GM18517 (cell line): Measurements from ENCODE around the gene PLAC8.
"Not testable (repeated sequence)": the region's sequence is repeated elsewhere in the genome, so short reads cannot be mapped to it uniquely, and the experiment has no call there.

ENCODE experiments used
- ATAC-seq: cut with Tn5 transposase; IDR thresholded peaks from one replicate; pipeline ENCODE4 v1.9.1; 2021; ENCODE audit warnings: mild to moderate bottlenecking, moderate library complexity; ENCODE audit not compliant: unreplicated experiment

The PLAC8 gene

GRCh38 chr4:83074086-83074704, 40.3 kb downstream of the PLAC8 start:
- peak; percentile 95 for ATAC-seq

GRCh38 chr4:83071116-83071515, 43.4 kb downstream of the PLAC8 start:
- no peak for ATAC-seq

- ATAC-seq: no peak
Observed at GRCh38 chr4:83067058-83067639, 47.4 kb downstream of the PLAC8 start.

GRCh38 chr4:83065266-83065665, 49.3 kb downstream of the PLAC8 start:
- ATAC-seq: no peak

DNA sequence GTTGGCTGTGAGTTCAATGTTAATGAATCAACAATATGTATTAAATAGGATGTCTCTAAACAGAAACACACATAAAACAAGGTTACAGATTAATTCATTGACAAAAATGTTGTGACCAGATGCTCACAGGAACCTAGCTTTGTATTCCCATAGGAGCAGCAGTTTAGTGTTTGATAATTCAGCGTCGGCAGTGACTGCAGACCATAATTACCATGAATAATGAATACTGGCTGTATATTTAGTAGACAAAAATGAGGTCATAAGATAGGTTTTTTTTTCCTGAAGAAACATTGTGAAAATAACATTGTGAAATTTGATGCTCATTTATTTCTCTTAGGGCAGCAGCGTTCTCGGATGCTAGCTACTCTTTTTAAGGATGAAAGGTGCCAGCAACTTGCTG, 51.8 kb downstream of the PLAC8 start:
- ATAC-seq: no peak

DNA sequence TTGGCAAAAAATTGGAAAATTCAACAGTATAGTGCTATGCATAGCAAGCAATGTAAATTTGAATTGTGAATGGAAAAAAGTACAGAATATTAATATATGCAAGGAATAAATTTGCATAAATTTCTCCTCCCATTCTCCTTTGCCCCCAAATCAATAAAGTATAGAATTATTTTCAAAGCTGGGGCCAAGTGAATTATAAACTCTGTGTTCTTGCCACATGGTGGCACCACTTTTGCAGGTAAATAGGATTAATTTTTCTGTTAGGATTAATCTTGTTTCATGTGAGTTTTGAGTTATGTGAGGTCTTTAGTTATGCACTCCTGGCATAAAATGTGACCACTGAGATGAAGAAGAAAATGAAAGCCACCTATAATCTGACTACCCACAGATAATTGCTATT, 59.6 kb downstream of the PLAC8 start:
- ATAC-seq: no peak

DNA sequence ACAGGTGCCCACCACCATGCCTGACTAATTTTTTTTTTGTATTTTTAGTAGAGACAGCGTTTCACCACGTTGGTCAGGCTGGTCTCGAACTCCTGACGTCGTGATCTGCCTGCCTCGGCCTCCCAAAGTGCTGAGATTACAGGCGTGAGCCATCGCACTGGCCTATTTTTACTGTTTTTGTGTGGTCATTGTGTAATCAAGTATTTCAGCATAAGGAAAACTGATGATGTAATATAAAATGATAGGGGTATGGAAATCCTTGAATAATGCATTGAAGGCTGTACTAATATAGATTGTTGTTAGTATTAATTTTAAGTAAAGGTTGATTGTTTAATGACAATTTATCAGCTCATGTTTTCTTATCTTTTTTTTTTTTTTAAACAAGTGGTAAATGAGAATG, 65.7 kb downstream of the PLAC8 start:
- ATAC-seq: not testable (repeated sequence)

DNA sequence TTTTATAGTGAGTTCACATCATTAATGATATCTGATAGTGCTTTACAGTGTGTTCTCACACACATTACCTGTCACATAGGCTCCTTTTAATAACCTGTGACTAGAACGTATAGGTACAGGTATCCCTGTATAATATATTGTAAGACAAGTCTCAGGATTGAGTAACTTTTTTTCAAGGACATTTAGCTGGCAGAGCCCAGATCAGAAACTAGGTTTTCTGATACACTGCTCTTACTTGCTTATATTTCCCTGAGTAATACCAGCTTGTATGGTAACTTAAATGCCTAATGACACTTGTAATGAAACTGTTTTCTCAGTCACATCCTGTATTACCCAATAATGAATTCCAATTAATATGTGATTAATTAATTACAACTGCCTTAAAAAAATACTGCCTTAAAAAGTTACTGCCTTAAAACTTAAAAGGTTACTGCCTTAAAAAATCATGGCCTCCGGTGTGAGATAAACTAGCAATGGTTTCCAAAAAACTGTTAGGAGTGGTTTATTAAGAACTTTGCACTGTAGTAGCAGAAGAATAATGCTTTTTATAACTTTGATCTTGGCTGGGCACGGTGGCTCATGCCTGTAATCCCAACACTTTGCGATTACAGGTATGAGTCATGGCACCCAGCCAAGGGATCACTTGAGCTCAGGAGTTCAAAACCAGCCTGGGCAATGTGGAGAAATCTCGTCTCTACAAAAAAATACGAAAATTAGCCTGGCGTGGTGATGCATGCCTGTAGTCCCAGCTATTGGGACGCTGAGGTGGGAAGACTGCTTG, 67.6 kb downstream of the PLAC8 start:
- ATAC-seq: no peak

GRCh38 chr4:83043801-83044407, 70.6 kb downstream of the PLAC8 start:
- no peak for ATAC-seq

- ATAC-seq: not testable (repeated sequence)
Observed at GRCh38 chr4:83043157-83043556, 71.4 kb downstream of the PLAC8 start.

DNA sequence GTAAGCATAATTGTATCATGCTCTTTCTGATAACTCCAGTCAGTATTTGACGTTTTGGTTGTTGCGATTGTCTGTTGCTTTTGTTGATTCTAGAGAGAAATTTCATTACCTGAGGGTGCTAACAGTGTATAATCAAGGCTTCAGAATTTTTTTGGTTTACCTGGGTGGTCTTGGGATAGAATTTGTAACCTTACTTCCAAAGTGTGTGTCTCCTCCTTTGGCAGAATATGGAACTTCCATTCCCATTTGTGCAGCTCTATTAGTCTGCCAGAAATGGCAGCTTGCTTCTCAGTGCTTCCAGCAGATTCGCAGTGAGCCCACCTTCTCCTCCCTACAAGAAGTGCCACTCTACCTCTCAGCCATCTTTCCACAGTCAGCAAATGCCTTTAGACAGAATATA, 74.3 kb downstream of the PLAC8 start:
- no peak for ATAC-seq
